ENCODE measurements around the gene RAMP1. TPM values are rescaled to one million over a fixed set of nuclear protein-coding genes. Genes with fewer than 3 reads are reported as not detected.

The RAMP1 gene
- polyA plus RNA-seq, 1 donor, result 76.1 TPM

DNA sequence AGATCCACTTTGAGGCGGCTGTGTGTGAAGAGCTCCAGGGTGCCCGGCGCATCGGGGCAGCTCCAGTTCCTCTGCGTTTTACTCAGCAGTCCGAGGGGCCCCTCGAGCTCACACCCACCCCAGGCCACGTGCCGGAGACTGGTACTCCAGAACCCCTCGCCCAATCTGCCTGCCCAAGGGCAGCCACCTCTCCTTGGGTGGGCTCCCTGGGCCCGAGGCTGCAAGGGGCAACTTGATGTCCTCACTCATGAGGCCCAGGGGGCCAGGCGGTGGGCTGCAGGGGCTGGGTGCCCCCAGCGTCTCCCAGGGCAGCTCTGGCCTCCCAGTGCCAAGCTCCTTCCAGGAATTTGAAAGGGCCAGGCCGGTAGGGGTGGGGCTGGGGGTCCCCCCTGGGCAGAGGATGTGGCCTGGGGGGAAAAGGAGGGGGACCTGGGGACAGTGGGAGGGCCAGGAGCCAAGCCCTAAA lies 16.7 kb downstream of the RAMP1 start:
- H3K9me3 ChIP-seq (ENCODE audit: control insufficient read depth, low read depth, low read length), result no peaks in the 10 kb centered on the region
- no peak overlapping the region for H3K4me3 ChIP-seq (ENCODE audit: low read length)
- H3K36me3 ChIP-seq (ENCODE audit: control insufficient read depth, insufficient read depth, low read length), result peaks cover 21% of the 10 kb centered on the region
- H3K27ac ChIP-seq (ENCODE audit: low read length), result no peak overlapping the region
- no peaks in the 10 kb centered on the region for H3K27me3 ChIP-seq (ENCODE audit: control insufficient read depth, insufficient read depth, low read length)
- H3K4me1 ChIP-seq (ENCODE audit: control insufficient read depth, insufficient read depth, low read length), result no peaks in the 10 kb centered on the region
- DNase-seq, result no peak
- no CpG with 5 or more reads among the region's 14 CpGs for whole genome bisulfite sequencing (ENCODE audit: insufficient coverage, low lambda C conversion rate)

DNA sequence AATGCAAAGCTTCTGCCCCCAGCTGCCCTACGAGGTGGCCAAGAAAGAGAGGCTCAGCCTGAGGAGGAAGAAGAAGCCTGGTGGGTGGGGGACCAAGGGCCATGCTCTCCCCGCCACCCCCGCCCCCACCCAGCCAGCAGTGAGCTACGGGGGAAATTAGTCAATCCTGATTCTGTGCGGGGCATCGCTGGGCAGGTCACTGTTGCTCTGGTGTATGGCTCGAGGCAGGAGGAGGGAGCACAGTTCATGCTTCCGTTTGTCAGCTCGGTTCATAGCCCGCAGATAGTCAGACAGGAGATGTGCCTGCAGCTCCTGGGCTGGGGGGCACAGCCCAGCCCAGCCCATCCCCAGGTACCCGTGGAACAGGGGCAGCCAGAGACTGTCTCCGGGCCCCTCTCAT lies 17.1 kb downstream of the RAMP1 start:
- Histone ChIP-seq H3K4me3 (ENCODE audit: low read length) (no peak overlapping the region), H3K27ac (ENCODE audit: low read length) (no peak overlapping the region), H3K36me3 (ENCODE audit: control insufficient read depth, insufficient read depth, low read length) (peaks cover 22% of the 10 kb centered on the region), H3K4me1 (ENCODE audit: control insufficient read depth, insufficient read depth, low read length) (no peaks in the 10 kb centered on the region), H3K27me3 (ENCODE audit: control insufficient read depth, insufficient read depth, low read length) (no peaks in the 10 kb centered on the region), H3K9me3 (ENCODE audit: control insufficient read depth, low read depth, low read length) (no peaks in the 10 kb centered on the region)
- WGBS (ENCODE audit: insufficient coverage, low lambda C conversion rate), result no CpG with 5 or more reads among the region's 12 CpGs
- no peak for DNase-seq

DNA sequence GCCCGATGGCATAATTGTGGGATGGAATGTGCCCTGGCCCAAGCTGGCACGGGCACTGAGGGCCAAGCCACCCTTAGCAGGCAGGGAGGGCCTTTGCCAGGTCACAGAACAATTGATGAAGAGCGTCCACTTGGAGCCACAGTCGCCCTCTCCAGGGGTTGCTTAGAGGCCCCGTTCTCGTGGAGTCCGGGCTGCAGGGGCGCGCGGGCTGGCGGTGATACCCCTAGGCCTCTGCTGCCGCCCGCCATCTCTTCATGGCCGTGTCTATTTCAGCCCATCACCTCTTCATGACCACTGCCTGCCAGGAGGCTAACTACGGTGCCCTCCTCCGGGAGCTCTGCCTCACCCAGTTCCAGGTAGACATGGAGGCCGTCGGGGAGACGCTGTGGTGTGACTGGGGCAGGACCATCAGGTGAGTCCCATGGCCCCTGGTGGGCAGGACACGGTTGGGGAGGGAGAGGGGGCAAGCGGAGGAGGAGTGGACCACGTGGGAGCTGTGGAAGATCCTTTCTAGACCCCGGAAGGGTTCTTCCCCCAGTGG lies 17.6 kb downstream of the RAMP1 start:
- H3K9me3 ChIP-seq (ENCODE audit: control insufficient read depth, low read depth, low read length), result no peaks in the 10 kb centered on the region
- H3K27me3 ChIP-seq (ENCODE audit: control insufficient read depth, insufficient read depth, low read length), result no peaks in the 10 kb centered on the region
- WGBS (ENCODE audit: insufficient coverage, low lambda C conversion rate), result no CpG with 5 or more reads among the region's 23 CpGs
- no peak overlapping the region for H3K27ac ChIP-seq (ENCODE audit: low read length)
- DNase-seq, result no peak
- no peak overlapping the region for H3K4me3 ChIP-seq (ENCODE audit: low read length)
- H3K36me3 ChIP-seq (ENCODE audit: control insufficient read depth, insufficient read depth, low read length), result peaks cover 25% of the 10 kb centered on the region
- no peaks in the 10 kb centered on the region for H3K4me1 ChIP-seq (ENCODE audit: control insufficient read depth, insufficient read depth, low read length)

DNA sequence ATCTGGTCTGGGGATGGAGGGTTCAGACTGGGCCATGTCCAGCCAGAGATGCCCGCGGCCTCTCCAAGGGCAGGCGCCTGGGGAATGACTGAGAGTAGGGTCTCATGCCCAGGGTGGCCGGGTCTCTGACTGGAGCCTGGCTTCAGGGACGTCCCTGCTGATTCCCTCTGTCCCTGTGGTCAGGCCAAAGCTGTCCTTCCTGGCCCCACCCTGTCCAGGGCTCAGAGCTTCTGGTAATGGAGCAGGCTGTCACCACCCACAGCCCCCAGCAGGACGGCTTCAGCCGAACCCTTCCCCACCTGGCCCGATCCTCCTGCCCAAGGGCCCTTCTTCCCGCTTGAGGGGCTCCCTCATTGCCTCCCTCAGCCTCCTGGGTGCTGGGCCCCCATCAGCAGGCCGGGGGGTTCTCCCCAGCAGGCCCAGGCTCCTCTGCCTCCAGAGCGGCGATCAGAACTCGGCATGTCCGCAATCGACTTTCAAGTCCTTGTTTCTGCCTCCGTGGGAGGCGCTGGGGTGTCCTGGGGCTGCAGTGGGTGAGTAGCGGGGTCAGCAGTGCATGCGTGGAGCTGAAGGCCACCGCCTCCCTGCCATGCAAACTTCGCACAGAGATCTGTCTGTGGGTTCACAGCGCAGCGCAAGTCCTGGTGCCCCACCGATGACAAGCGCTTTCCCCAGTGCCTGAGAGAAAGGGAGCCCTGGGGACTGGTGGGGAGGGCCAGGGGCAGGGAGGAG lies 18.3 kb downstream of the RAMP1 start:
- Histone ChIP-seq H3K36me3 (ENCODE audit: control insufficient read depth, insufficient read depth, low read length) (peaks cover 27% of the 10 kb centered on the region), H3K27me3 (ENCODE audit: control insufficient read depth, insufficient read depth, low read length) (no peaks in the 10 kb centered on the region), H3K9me3 (ENCODE audit: control insufficient read depth, low read depth, low read length) (no peaks in the 10 kb centered on the region), H3K4me3 (ENCODE audit: low read length) (no peak overlapping the region), H3K27ac (ENCODE audit: low read length) (no peak overlapping the region), H3K4me1 (ENCODE audit: control insufficient read depth, insufficient read depth, low read length) (no peaks in the 10 kb centered on the region)
- no peak for DNase-seq
- WGBS (ENCODE audit: insufficient coverage, low lambda C conversion rate), result no CpG with 5 or more reads among the region's 25 CpGs

DNA sequence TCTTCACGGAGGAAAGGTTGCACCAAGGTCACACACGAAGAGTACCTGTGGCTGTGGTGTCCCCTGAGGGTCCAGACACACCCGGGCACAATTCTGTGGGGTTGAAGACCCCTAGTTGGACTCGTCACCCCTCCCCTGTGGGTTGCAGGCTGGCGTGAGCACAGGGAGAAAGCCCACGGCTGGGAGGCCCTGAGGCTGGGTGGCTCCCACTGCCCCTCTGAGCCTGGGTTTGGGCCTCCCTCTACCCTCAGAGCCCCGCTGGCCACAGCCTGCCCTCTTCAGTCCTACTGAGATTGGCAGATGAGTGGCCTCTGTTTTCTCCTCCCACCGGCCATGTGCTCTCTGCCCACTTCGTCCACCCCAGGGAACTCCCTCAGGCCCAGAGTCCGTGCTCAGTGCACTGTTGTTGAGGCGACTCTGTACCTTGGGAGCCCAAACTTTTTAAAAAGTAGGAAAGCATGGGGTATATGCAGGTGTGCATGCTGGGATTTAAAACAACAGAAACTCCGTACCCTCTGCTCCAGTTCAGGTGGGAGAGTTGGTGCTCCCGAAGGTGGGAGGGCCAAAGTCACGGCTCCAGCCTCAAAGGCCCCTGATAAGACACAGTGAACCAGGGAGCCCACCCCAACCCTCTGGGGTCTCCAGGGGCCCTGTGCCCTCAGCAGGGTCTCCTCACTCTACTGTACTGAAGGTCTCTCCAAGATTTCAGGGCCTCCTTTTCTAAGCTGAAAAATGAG lies 19.1 kb downstream of the RAMP1 start:
- no peaks in the 10 kb centered on the region for H3K27me3 ChIP-seq (ENCODE audit: control insufficient read depth, insufficient read depth, low read length)
- no peak overlapping the region for H3K4me3 ChIP-seq (ENCODE audit: low read length)
- H3K4me1 ChIP-seq (ENCODE audit: control insufficient read depth, insufficient read depth, low read length), result no peaks in the 10 kb centered on the region
- no peak for DNase-seq
- H3K36me3 ChIP-seq (ENCODE audit: control insufficient read depth, insufficient read depth, low read length), result peaks cover 27% of the 10 kb centered on the region
- no CpG with 5 or more reads among the region's 14 CpGs for WGBS (ENCODE audit: insufficient coverage, low lambda C conversion rate)
- H3K9me3 ChIP-seq (ENCODE audit: control insufficient read depth, low read depth, low read length), result no peaks in the 10 kb centered on the region
- H3K27ac ChIP-seq (ENCODE audit: low read length), result no peak overlapping the region

DNA sequence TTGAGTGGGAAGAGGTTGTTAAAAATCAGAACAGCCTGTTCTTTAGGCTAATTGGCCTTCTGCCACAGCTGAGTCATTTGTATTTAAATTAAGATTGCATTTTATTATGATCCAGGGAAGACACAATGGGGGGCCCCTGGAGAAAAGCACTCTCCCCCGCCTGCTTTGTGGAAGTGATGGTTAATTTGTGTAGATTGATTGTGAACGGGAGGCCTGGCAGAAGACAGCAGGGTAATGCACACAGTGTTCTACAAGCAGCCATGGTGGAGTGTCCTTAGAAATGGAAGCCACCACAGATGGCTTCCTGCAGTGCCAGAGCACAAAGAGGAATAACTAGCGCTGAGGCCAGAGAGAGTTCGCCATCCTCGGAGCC lies 19.6 kb downstream of the RAMP1 start:
- Histone ChIP-seq H3K9me3 (ENCODE audit: control insufficient read depth, low read depth, low read length) (no peaks in the 10 kb centered on the region), H3K36me3 (ENCODE audit: control insufficient read depth, insufficient read depth, low read length) (peaks cover 27% of the 10 kb centered on the region), H3K4me3 (ENCODE audit: low read length) (no peak overlapping the region), H3K4me1 (ENCODE audit: control insufficient read depth, insufficient read depth, low read length) (no peaks in the 10 kb centered on the region), H3K27me3 (ENCODE audit: control insufficient read depth, insufficient read depth, low read length) (no peaks in the 10 kb centered on the region), H3K27ac (ENCODE audit: low read length) (no peak overlapping the region)
- no CpG with 5 or more reads among the region's 5 CpGs for WGBS (ENCODE audit: insufficient coverage, low lambda C conversion rate)
- DNase-seq, result no peak

DNA sequence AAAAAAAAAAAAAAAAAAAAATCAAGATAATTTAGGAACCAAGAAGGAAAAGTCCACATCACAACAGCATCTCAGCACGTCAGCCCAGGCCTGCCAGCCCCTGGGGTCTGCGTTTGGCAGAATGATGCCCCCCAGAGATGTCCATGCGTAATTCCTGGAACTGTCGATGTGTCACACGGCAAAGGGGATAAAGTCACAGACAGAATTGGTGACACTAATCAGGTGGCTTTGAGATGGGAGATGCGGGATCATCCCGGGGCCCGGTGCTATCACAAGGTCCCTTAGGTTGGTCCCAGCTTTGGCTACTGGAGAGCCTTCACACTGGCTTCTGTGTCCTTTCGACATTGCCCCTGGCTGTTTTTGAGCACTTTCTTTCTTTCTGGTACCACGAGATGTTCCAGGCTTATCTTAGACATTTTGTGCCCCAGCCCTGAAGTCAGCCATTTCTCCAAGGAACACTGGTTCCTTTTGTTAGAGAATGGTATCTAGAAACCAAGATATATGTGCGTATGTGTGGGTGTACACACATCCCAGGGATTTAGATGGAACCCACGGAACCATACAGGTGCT lies 20.7 kb downstream of the RAMP1 start:
- Histone ChIP-seq H3K27me3 (ENCODE audit: control insufficient read depth, insufficient read depth, low read length) (no peaks in the 10 kb centered on the region), H3K27ac (ENCODE audit: low read length) (no peak overlapping the region), H3K9me3 (ENCODE audit: control insufficient read depth, low read depth, low read length) (no peaks in the 10 kb centered on the region), H3K4me3 (ENCODE audit: low read length) (no peak overlapping the region), H3K36me3 (ENCODE audit: control insufficient read depth, insufficient read depth, low read length) (peaks cover 34% of the 10 kb centered on the region), H3K4me1 (ENCODE audit: control insufficient read depth, insufficient read depth, low read length) (peaks cover 3% of the 10 kb centered on the region)
- no CpG with 5 or more reads among the region's 12 CpGs for WGBS (ENCODE audit: insufficient coverage, low lambda C conversion rate)
- no peak for DNase-seq

DNA sequence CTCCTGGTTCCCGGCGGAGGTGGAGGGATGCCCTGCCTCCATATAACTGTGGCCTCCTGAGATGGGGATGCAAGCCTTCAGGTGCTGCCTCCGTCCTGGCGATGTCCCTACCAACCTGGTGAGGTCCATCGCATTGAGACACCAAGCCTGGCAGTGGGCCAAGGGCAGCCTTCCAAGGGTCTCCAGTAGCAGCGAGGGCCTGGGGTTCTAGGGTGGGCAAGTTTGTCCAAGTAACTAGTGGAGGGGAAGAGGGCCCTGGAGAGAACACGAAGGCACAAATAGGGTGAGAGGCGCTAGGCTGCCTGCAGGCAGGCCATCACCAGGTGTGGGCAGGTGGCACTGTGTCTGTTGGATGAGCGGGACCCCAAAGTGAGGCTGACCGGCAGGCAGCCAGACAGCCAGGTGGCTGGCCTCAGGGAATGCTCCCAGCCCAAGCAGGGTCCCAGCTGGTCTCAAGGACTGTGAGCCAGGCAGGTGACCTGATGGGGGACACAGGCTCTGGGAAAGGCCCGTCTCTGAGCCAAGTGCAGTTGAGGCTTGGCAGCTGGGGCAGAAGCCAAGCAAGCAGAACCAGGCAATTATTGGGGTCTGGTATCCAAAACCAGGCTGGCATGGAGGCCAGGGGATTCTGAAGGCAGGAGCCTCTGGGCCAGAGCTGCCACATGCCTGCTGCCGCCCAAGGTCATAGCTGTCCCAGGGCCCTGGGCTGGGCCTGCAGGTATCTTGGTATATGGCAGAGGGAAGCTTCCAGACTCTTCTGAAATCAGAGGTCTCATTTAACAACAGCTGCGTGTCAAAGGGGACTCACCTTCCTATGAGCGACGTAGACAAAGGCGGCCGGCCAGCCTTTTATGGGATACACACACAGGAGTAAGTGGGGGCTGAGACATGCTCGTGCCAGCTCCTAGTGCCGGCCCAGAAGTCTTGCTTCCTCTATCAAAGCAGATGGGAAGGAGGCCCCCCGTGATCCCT lies 23.4 kb downstream of the RAMP1 start:
- no peak overlapping the region for H3K27ac ChIP-seq (ENCODE audit: low read length)
- peaks cover 9% of the 10 kb centered on the region for H3K4me1 ChIP-seq (ENCODE audit: control insufficient read depth, insufficient read depth, low read length)
- H3K9me3 ChIP-seq (ENCODE audit: control insufficient read depth, low read depth, low read length), result no peaks in the 10 kb centered on the region
- no CpG with 5 or more reads among the region's 20 CpGs for WGBS (ENCODE audit: insufficient coverage, low lambda C conversion rate)
- peaks cover 29% of the 10 kb centered on the region for H3K36me3 ChIP-seq (ENCODE audit: control insufficient read depth, insufficient read depth, low read length)
- no peak overlapping the region for H3K4me3 ChIP-seq (ENCODE audit: low read length)
- no peaks in the 10 kb centered on the region for H3K27me3 ChIP-seq (ENCODE audit: control insufficient read depth, insufficient read depth, low read length)
- no peak for DNase-seq

DNA sequence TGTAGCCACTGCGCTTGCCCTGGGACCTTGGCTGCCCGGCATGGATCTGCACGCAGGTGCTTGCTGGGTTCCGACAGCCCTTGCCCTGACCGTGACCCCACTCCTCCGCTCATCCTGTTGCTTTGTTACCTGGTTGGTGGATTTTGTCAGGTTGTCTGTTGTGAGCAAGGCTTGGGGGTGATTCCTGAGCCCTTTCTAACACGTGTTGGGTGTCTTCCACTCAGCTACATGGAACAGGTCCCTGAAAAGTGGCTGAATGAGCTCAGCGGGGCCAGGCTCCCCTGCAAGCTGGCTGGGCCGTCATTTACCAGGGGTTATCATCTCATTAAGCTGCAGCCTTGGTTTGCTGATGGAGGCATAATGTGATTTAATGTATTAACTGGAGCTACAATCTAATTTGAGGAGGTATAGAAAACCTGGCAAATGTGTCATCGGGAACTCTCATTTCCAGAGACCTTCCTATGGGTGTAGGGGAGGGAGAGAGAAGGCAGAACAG lies 24.6 kb downstream of the RAMP1 start:
- WGBS (ENCODE audit: insufficient coverage, low lambda C conversion rate), result 80% methylated on average over 1 of the region's 10 CpGs
- Histone ChIP-seq H3K4me1 (ENCODE audit: control insufficient read depth, insufficient read depth, low read length) (peaks cover 9% of the 10 kb centered on the region), H3K27me3 (ENCODE audit: control insufficient read depth, insufficient read depth, low read length) (no peaks in the 10 kb centered on the region), H3K4me3 (ENCODE audit: low read length) (no peak overlapping the region), H3K9me3 (ENCODE audit: control insufficient read depth, low read depth, low read length) (no peaks in the 10 kb centered on the region), H3K36me3 (ENCODE audit: control insufficient read depth, insufficient read depth, low read length) (peaks cover 23% of the 10 kb centered on the region), H3K27ac (ENCODE audit: low read length) (no peak overlapping the region)
- DNase-seq, result no peak
